Measurements from ENCODE around the gene CCDC188. TPM values are rescaled to one million over a fixed set of nuclear protein-coding genes. Genes with fewer than 3 reads are reported as not detected.

CCDC188 gene
- total RNA-seq, 6 experiments from 2014 or later: not detected

DNA sequence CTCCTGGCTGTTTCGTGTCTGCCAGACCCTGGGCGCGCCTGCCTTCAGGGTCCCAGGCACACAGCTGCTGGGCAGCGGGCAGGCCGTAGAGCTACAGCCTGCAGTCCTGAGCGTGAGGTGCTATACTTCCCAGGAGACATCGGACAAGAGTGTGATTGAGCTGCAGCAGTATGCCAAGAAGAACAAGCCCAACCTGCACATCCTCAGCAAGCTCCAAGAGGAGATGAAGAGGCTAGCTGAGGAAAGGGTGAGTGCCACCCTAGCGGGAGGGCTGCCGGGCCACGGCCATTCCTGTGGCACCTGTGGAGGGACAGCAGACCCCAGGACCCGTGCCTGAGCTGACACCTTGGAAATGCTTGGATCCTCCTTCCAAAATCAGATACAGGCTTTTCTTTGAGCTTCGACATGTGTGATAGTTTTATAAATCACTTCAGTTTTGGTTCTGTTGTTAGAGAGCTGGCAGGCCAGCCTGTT is 42.1 kb downstream of the CCDC188 start:
- Histone ChIP-seq H3K9me3 (no peaks in the 10 kb centered on the region), H3K27ac (no peak overlapping the region), H3K27me3 (no peaks in the 10 kb centered on the region), H3K4me3 (no peak overlapping the region), H3K4me1 (peaks cover 0 to 10% (median 4%) of the 10 kb centered on the region in 4 donors), H3K36me3 (peaks cover 6 to 78% (median 31%) of the 10 kb centered on the region in 4 donors)
- peak in 2 of 3 donors; percentile 9 to 31 for DNase-seq
- intact Hi-C loops (cut with DNase I): no loop called here
- WGBS (ENCODE audit: insufficient coverage, low coverage, low lambda C conversion rate, missing lambda C conversion rate): 92% methylated on average over 6 of the region's 12 CpGs
- TF ChIP-seq, protein P1, sequence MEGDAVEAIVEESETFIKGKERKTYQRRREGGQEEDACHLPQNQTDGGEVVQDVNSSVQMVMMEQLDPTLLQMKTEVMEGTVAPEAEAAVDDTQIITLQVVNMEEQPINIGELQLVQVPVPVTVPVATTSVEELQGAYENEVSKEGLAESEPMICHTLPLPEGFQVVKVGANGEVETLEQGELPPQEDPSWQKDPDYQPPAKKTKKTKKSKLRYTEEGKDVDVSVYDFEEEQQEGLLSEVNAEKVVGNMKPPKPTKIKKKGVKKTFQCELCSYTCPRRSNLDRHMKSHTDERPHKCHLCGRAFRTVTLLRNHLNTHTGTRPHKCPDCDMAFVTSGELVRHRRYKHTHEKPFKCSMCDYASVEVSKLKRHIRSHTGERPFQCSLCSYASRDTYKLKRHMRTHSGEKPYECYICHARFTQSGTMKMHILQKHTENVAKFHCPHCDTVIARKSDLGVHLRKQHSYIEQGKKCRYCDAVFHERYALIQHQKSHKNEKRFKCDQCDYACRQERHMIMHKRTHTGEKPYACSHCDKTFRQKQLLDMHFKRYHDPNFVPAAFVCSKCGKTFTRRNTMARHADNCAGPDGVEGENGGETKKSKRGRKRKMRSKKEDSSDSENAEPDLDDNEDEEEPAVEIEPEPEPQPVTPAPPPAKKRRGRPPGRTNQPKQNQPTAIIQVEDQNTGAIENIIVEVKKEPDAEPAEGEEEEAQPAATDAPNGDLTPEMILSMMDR (IDR thresholded peaks at IDR 0.05): no peak
- no peak for TF ChIP-seq POLR2A (IDR thresholded peaks at IDR 0.05)
- ATAC-seq: no peak

DNA sequence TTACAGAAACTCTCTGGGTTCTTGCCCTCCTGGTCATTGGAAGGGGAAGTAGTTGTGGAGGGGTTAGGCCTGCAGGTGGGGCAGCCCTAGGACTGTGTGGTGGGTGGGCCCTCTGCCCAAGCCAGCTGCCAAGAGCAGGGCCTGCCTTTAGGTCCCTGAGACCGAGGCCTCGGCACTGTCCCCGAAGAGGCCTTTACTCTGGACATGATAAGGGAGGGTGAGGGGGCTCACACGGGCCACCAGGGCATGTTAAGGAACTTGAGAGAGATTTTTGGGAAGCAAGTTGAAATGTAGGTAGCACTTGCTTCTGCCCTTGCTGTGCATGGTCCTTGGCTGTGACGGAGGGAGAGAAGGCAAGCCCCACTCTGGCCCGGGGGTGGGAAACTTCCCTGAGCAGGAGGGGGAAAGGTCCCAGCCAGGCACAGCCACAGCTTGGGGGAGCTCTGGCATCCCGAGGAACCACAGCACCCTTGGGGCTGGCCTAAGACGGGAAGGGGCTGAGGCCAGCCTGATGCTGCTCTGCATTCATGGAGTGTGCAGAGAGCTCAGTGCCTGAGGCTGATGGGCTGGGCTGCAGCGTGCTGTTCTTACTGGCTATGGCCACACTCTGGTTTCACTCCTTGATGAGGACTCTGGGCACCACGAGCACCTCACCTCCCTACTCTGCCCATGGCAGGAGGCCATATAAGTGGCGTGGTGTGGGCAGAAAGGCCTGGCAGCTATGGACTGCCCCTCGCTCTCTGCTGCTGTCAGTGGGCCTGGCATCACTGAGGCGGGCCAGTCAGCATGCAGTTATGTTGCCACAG is 42.7 kb downstream of the CCDC188 start:
- ATAC-seq: no peak

GRCh38 chr22:20107471-20107901 is 43.4 kb downstream of the CCDC188 start:
- DNase-seq: peak in 2 of 3 donors; percentile 9 to 26

More for the DNA sequence above, 42.7 kb downstream of the CCDC188 start:
- Histone ChIP-seq H3K4me3 (no peak overlapping the region), H3K9me3 (no peaks in the 10 kb centered on the region), H3K36me3 (peaks cover 6 to 74% (median 29%) of the 10 kb centered on the region in 4 donors), H3K4me1 (peaks cover 0 to 10% (median 4%) of the 10 kb centered on the region in 4 donors), H3K27ac (no peak overlapping the region), H3K27me3 (no peaks in the 10 kb centered on the region)
- TF ChIP-seq, protein P1 (IDR thresholded peaks at IDR 0.05): no peak
- no peak for TF ChIP-seq POLR2A (IDR thresholded peaks at IDR 0.05)
- 82% methylated on average over 5 of the region's 13 CpGs for WGBS (ENCODE audit: insufficient coverage, low coverage, low lambda C conversion rate, missing lambda C conversion rate)
- DNase-seq: peak in 2 of 3 donors; percentile 17 to 46
- intact Hi-C loops (cut with DNase I): no loop called here

DNA sequence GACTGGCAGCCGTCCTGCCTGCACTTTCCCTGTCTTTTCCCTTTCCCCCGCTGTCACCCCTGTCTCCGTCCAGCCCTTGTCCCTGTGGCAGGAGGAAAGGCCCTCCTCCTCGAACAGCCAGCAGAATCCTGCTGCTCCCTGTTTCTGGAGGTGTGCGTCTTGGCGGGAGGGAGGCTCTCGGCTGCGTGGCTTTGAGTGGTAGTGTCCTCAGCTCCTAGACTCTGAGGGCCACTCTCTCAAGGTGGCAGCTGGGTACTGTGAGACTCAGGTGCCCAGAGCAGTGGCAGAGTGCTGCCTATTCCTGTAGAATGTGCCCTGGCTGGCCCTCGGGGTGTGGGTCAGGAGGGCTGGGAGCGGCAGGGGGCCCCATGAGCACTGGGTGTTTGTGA is 44.0 kb downstream of the CCDC188 start:
- peak in 1 of 3 donors; percentile 40 for DNase-seq
- H3K36me3 ChIP-seq: peaks cover 6 to 61% (median 24%) of the 10 kb centered on the region in 4 donors
- no peaks in the 10 kb centered on the region for H3K9me3 ChIP-seq
- TF ChIP-seq POLR2A (IDR thresholded peaks at IDR 0.05): no peak
- TF ChIP-seq, protein P1 (IDR thresholded peaks at IDR 0.05): no peak
- 96% methylated on average over 4 of the region's 10 CpGs for WGBS (ENCODE audit: insufficient coverage, low coverage, low lambda C conversion rate, missing lambda C conversion rate)
- no peak overlapping the region for H3K4me3 ChIP-seq
- no peak overlapping the region for H3K27ac ChIP-seq
- H3K4me1 ChIP-seq: peaks cover 0 to 18% (median 7%) of the 10 kb centered on the region in 4 donors
- H3K27me3 ChIP-seq: no peaks in the 10 kb centered on the region
- no peak for ATAC-seq
- intact Hi-C loops (cut with DNase I): no loop called here

More at GRCh38 chr22:20107471-20107901, 43.4 kb downstream of the CCDC188 start:
- 90% methylated on average over 2 of the region's 7 CpGs for WGBS (ENCODE audit: insufficient coverage, low coverage, low lambda C conversion rate, missing lambda C conversion rate)
- no peaks in the 10 kb centered on the region for H3K27me3 ChIP-seq
- no peak overlapping the region for H3K27ac ChIP-seq
- intact Hi-C loops (cut with DNase I): no loop called here
- peaks cover 6 to 67% (median 26%) of the 10 kb centered on the region in 4 donors for H3K36me3 ChIP-seq
- H3K4me3 ChIP-seq: no peak overlapping the region
- no peak for TF ChIP-seq POLR2A (IDR thresholded peaks at IDR 0.05)
- TF ChIP-seq, protein P1 (IDR thresholded peaks at IDR 0.05): no peak
- ATAC-seq: no peak
- no peaks in the 10 kb centered on the region for H3K9me3 ChIP-seq
- H3K4me1 ChIP-seq: peaks cover 0 to 11% (median 5%) of the 10 kb centered on the region in 4 donors

All from right lobe of liver (tissue), 6 donors.